Astrocyte (in vitro differentiated cells and primary cell): ENCODE results near the gene TUBE1. TPM values are rescaled to one million over a fixed set of nuclear protein-coding genes. Genes with fewer than 3 reads are reported as not detected.

ENCODE experiments used
- DNase-seq: peaks from one replicate; pipeline ENCODE4 v3.0.0-alpha.2; 2010; ENCODE audit warnings: low read depth
- FAIRE-seq: peaks from 2 replicates; lab custom pipeline; 2011; peaks lifted over from hg19 to GRCh38; lab: Jason Lieb, UNC
- H2AFZ ChIP-seq: 2 replicates; pipeline ENCODE4 v1.6.0; 2012; ENCODE audit warnings: low read depth, low read length, inconsistent platforms
- H3K27ac ChIP-seq: 2 replicates; pipeline ENCODE4 v1.5.1; 2011; ENCODE audit warnings: low read depth, low read length, inconsistent platforms
- H3K27me3 ChIP-seq: 2 replicates; pipeline ENCODE4 v1.6.0; 2011; ENCODE audit warnings: low read length, inconsistent platforms; ENCODE audit not compliant: insufficient read depth
- H3K36me3 ChIP-seq: 2 replicates; pipeline ENCODE4 v1.5.1; 2011; ENCODE audit warnings: low read length, inconsistent platforms; ENCODE audit not compliant: insufficient read depth
- H3K4me1 ChIP-seq: 2 replicates; pipeline ENCODE4 v1.5.1; 2011; ENCODE audit warnings: low read length, inconsistent platforms; ENCODE audit not compliant: insufficient read depth
- H3K4me2 ChIP-seq: 2 replicates; pipeline ENCODE4 v1.6.0; 2012; ENCODE audit warnings: low read length, inconsistent platforms
- H3K4me3 ChIP-seq: 2 replicates; pipeline ENCODE4 v1.5.1; 2011; ENCODE audit warnings: low read depth, mild to moderate bottlenecking, low read length, inconsistent platforms; ENCODE audit not compliant: insufficient read depth
- H3K79me2 ChIP-seq: 2 replicates; pipeline ENCODE4 v1.6.0; 2012; ENCODE audit warnings: mild to moderate bottlenecking, low read length, inconsistent platforms; ENCODE audit not compliant: insufficient read depth
- H3K9ac ChIP-seq: 2 replicates; pipeline ENCODE4 v1.6.0; 2012; ENCODE audit warnings: mild to moderate bottlenecking, low read length, inconsistent platforms
- H3K9me3 ChIP-seq: 2 replicates; pipeline ENCODE4 v1.5.1; 2012; ENCODE audit warnings: low read depth, mild to moderate bottlenecking, low read length, inconsistent platforms; ENCODE audit not compliant: insufficient read depth
- H4K20me1 ChIP-seq: 2 replicates; pipeline ENCODE4 v1.6.0; 2012; ENCODE audit warnings: low read length, inconsistent platforms; ENCODE audit not compliant: insufficient read depth
- H3K27ac Mint-ChIP-seq: one replicate; pipeline ENCODE4 v1.8.0; 2021; ENCODE audit warnings: mild to moderate bottlenecking, mixed read lengths; ENCODE audit not compliant: unreplicated experiment
- H3K27me3 Mint-ChIP-seq: one replicate; pipeline ENCODE4 v1.8.0; 2021; ENCODE audit warnings: low read depth, mixed read lengths; ENCODE audit not compliant: unreplicated experiment
- H3K36me3 Mint-ChIP-seq: one replicate; pipeline ENCODE4 v1.8.0; 2021; ENCODE audit warnings: low read depth, mixed read lengths; ENCODE audit not compliant: unreplicated experiment
- H3K4me1 Mint-ChIP-seq: one replicate; pipeline ENCODE4 v1.8.0; 2021; ENCODE audit warnings: low read depth, mixed read lengths; ENCODE audit not compliant: unreplicated experiment
- H3K4me3 Mint-ChIP-seq: one replicate; pipeline ENCODE4 v1.8.0; 2021; ENCODE audit warnings: mild to moderate bottlenecking, moderate library complexity, mixed read lengths; ENCODE audit not compliant: unreplicated experiment
- H3K9me3 Mint-ChIP-seq: one replicate; pipeline ENCODE4 v1.8.0; 2021; ENCODE audit warnings: mild to moderate bottlenecking, mixed read lengths; ENCODE audit not compliant: unreplicated experiment
- EZH2 ChIP-seq: IDR thresholded peaks from 2 replicates; pipeline ENCODE4 v1.6.1; 2012; ENCODE audit warnings: mild to moderate bottlenecking, low read length, inconsistent platforms; ENCODE audit not compliant: insufficient read depth
- total RNA-seq: library from RNA; stranded (reverse); gene quantifications from 2 replicates; pipeline ENCODE4 v1.2.1, GENCODE V29; 2021
- TF ChIP-seq, protein P1 (sequence below): IDR thresholded peaks from 2 replicates; pipeline ENCODE4 v1.5.1; 2011; ENCODE audit warnings: low read depth, mild to moderate bottlenecking, inconsistent platforms, low read length, moderate library complexity; ENCODE audit not compliant: insufficient read depth

The TUBE1 gene
- total RNA-seq, 1 donor from 2014 or later = 17.7 TPM

DNA sequence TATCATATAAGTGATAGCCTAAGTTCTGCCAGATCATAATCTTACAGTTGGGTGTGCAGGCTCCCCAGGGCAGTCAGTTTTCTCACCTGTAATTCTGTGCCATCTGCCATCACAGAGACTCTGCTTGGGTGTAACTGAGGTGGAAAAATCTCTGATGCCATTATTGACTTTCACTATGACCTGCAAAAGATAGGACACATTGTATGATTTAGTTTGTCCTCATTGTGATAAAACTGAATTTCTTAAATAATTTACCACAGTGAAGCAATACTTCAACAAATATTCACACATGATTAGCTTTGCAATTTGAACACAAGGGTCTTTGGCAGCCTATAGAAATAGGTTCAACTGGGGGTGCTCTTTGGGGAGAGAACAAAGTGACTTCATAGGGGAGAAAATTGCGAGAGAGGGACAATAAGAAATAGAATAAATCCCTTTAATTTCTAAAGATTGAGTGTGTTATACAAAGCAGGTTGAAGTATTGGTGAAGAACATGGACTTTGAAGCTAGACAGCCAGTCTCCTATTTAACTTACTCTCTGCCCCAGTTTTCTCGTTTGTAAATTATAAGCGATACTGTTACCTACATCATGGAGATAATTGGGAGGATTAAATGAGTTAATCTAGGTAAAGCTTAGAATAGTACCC is 27.4 kb upstream of the TUBE1 start:
- Histone ChIP-seq H3K79me2 (no peaks in the 10 kb centered on the region), H3K9me3 (no peaks in the 10 kb centered on the region), H3K27ac (no peak overlapping the region), H3K27me3 (no peaks in the 10 kb centered on the region), H3K4me1 (peaks cover 8% of the 10 kb centered on the region), H3K4me2 (no peak overlapping the region), H2AFZ (no peak overlapping the region), H3K4me3 (no peak overlapping the region), H3K36me3 (peaks cover 16% of the 10 kb centered on the region), H4K20me1 (no peaks in the 10 kb centered on the region), H3K9ac (no peak overlapping the region)
- Mint-ChIP-seq H3K27me3 (no peaks in the 10 kb centered on the region), H3K9me3 (no peaks in the 10 kb centered on the region), H3K4me1 (peaks cover 17% of the 10 kb centered on the region), H3K36me3 (no peaks in the 10 kb centered on the region), H3K27ac (no peak overlapping the region), H3K4me3 (no peak overlapping the region)
- TF ChIP-seq EZH2 = no peak
- TF ChIP-seq, protein P1, sequence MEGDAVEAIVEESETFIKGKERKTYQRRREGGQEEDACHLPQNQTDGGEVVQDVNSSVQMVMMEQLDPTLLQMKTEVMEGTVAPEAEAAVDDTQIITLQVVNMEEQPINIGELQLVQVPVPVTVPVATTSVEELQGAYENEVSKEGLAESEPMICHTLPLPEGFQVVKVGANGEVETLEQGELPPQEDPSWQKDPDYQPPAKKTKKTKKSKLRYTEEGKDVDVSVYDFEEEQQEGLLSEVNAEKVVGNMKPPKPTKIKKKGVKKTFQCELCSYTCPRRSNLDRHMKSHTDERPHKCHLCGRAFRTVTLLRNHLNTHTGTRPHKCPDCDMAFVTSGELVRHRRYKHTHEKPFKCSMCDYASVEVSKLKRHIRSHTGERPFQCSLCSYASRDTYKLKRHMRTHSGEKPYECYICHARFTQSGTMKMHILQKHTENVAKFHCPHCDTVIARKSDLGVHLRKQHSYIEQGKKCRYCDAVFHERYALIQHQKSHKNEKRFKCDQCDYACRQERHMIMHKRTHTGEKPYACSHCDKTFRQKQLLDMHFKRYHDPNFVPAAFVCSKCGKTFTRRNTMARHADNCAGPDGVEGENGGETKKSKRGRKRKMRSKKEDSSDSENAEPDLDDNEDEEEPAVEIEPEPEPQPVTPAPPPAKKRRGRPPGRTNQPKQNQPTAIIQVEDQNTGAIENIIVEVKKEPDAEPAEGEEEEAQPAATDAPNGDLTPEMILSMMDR = no peak
- DNase-seq = no peak
- FAIRE-seq = no peak

DNA sequence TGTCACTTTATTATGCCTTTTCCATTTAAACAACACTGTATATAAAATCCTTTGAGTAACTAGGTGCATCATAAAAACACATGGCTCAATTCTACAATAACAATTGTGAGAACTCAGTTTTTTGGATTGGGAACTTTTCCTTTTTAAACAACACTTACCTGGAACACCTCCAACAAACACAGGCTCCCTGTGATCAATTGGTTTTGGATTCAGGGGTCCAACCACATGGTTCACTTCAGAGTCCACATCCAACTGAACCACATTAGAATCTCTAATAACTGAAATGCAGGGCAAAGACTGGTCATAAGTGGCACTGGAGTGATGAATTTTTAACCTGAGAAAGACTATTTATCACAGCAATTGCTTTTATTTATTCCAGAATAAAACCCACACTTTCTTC is 26.6 kb upstream of the TUBE1 start:
- TF ChIP-seq, protein P1 = no peak
- TF ChIP-seq EZH2 = no peak
- H3K36me3 ChIP-seq = peaks cover 21% of the 10 kb centered on the region
- no peak for DNase-seq
- no peak overlapping the region for H3K4me3 ChIP-seq
- no peaks in the 10 kb centered on the region for H3K27me3 ChIP-seq
- no peak overlapping the region for H3K4me2 ChIP-seq
- no peaks in the 10 kb centered on the region for H4K20me1 ChIP-seq
- no peaks in the 10 kb centered on the region for H3K9me3 ChIP-seq
- H3K4me3 Mint-ChIP-seq = no peak overlapping the region
- H3K27ac Mint-ChIP-seq = no peak overlapping the region
- peaks cover 8% of the 10 kb centered on the region for H3K4me1 ChIP-seq
- no peaks in the 10 kb centered on the region for H3K9me3 Mint-ChIP-seq
- H3K27ac ChIP-seq = no peak overlapping the region
- peaks cover 17% of the 10 kb centered on the region for H3K4me1 Mint-ChIP-seq
- no peaks in the 10 kb centered on the region for H3K27me3 Mint-ChIP-seq
- no peak overlapping the region for H3K9ac ChIP-seq
- no peaks in the 10 kb centered on the region for H3K36me3 Mint-ChIP-seq
- H3K79me2 ChIP-seq = no peaks in the 10 kb centered on the region
- FAIRE-seq = no peak
- H2AFZ ChIP-seq = no peak overlapping the region

DNA sequence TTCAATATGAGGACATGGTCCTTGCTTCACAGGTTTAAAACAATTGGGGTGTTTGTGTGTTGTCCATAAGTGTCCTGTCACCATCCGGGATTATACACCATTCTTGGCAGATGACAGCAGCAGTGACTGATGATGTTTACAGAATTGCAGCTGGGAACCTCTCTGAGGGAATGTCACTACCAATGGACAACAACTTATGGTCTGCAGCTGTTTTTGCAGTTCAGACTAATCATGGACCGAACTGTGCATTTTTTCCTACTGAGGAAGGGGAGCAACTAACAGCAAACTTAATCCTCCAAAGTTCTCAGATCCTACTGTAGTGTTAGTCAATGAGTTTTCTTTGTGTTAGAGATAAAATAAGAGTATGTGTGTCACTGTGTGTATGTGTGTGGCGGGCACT is 26.1 kb upstream of the TUBE1 start:
- H3K36me3 Mint-ChIP-seq = no peaks in the 10 kb centered on the region
- no peak for DNase-seq
- H3K4me3 ChIP-seq = no peak overlapping the region
- no peaks in the 10 kb centered on the region for H4K20me1 ChIP-seq
- no peaks in the 10 kb centered on the region for H3K27me3 ChIP-seq
- no peak overlapping the region for H3K27ac ChIP-seq
- H3K9me3 ChIP-seq = no peaks in the 10 kb centered on the region
- no peaks in the 10 kb centered on the region for H3K27me3 Mint-ChIP-seq
- no peaks in the 10 kb centered on the region for H3K79me2 ChIP-seq
- peaks cover 22% of the 10 kb centered on the region for H3K36me3 ChIP-seq
- no peak for FAIRE-seq
- no peak overlapping the region for H3K4me3 Mint-ChIP-seq
- no peak overlapping the region for H2AFZ ChIP-seq
- no peak overlapping the region for H3K4me2 ChIP-seq
- no peak overlapping the region for H3K9ac ChIP-seq
- TF ChIP-seq, protein P1 = no peak
- TF ChIP-seq EZH2 = no peak
- no peak overlapping the region for H3K27ac Mint-ChIP-seq
- H3K4me1 ChIP-seq = peaks cover 8% of the 10 kb centered on the region
- H3K9me3 Mint-ChIP-seq = no peaks in the 10 kb centered on the region
- H3K4me1 Mint-ChIP-seq = peaks cover 17% of the 10 kb centered on the region
